IMR-90 (cell line): ENCODE results near the gene PCDHGB3. TPM values are rescaled to one million over a fixed set of nuclear protein-coding genes. Genes with fewer than 3 reads are reported as not detected.

ENCODE experiments used
- ATAC-seq: fragments of 200-7000 bp; cut with Tn5 transposase; 2 replicates; pipeline ENCODE4 v1.9.1; 2020; ENCODE audit warnings: low read depth, mild to moderate bottlenecking, moderate library complexity
- BruUV-seq: library from RNA; stranded (reverse); fragments of 400-500 nt; replicated peaks from 2 replicates; lab custom pipeline; 2021; lab: Mats Ljungman, UMichigan
- CTCF ChIA-PET: fragments of 300-600 bp; formaldehyde crosslinking; extraction: SDS; loops from one replicate; lab custom pipeline; 2021; ENCODE audit warnings: antibody characterized with exemption; lab: Yijun Ruan, JAX
- POLR2A ChIA-PET: fragments of 300-600 bp; sonication (Branson Sonifier 250); formaldehyde crosslinking; loops from one replicate; lab custom pipeline; 2022; ENCODE audit warnings: antibody characterized with exemption; ENCODE audit not compliant: unreplicated experiment; lab: Charles Lee
- DNase-seq: peaks from one replicate; pipeline ENCODE4 v3.0.0; 2013
- H2AFZ ChIP-seq: replicated peaks from 2 replicates; pipeline ENCODE3; 2013; ENCODE audit warnings: low read length, mild to moderate bottlenecking; ENCODE audit not compliant: poor library complexity
- H2AK5ac ChIP-seq: 2 replicates; pipeline ENCODE4 v1.6.1; 2013; ENCODE audit warnings: low read depth, low read length, inconsistent platforms
- H2AK9ac ChIP-seq: replicated peaks from 2 replicates; pipeline ENCODE3; 2013; ENCODE audit warnings: mild to moderate bottlenecking, low read depth, low read length, moderate library complexity; ENCODE audit not compliant: poor library complexity
- H2BK120ac ChIP-seq: 2 replicates; pipeline ENCODE4 v1.6.1; 2013; ENCODE audit warnings: low read depth, low read length, inconsistent platforms
- H2BK15ac ChIP-seq: 3 replicates; pipeline ENCODE4 v1.6.1; 2013; ENCODE audit warnings: low read depth, low read length, inconsistent platforms
- H2BK20ac ChIP-seq: 2 replicates; pipeline ENCODE4 v1.6.1; 2013; ENCODE audit warnings: low read depth, mild to moderate bottlenecking, inconsistent platforms, low read length, moderate library complexity
- H2BK5ac ChIP-seq: 2 replicates; pipeline ENCODE4 v1.6.1; 2013; ENCODE audit warnings: mild to moderate bottlenecking, low read depth, low read length, inconsistent platforms; ENCODE audit not compliant: poor library complexity, severe bottlenecking
- H3K14ac ChIP-seq: replicated peaks from 2 replicates; pipeline ENCODE4 v1.6.1; 2013; ENCODE audit warnings: low read depth, low read length, inconsistent platforms
- H3K18ac ChIP-seq: 2 replicates; pipeline ENCODE4 v1.6.1; 2013; ENCODE audit warnings: low read depth, low read length, control low read depth
- H3K23ac ChIP-seq: 2 replicates; pipeline ENCODE4 v1.6.1; 2013; ENCODE audit warnings: low read depth, low read length, inconsistent platforms
- H3K27ac ChIP-seq: 2 replicates; pipeline ENCODE4 v1.5.1; 2013; ENCODE audit warnings: mild to moderate bottlenecking, control low read depth, low read length; ENCODE audit not compliant: insufficient read depth
- H3K27me3 ChIP-seq: 2 replicates; pipeline ENCODE4 v1.6.1; 2013; ENCODE audit warnings: low read length; ENCODE audit not compliant: control insufficient read depth, insufficient read depth
- H3K36me3 ChIP-seq: 2 replicates; pipeline ENCODE4 v1.6.1; 2013; ENCODE audit warnings: low read length, mixed read lengths; ENCODE audit not compliant: control insufficient read depth, insufficient read depth
- H3K4ac ChIP-seq: 2 replicates; pipeline ENCODE4 v1.6.1; 2013; ENCODE audit warnings: low read depth, low read length, inconsistent platforms
- H3K4me1 ChIP-seq: 2 replicates; pipeline ENCODE4 v1.6.1; 2013; ENCODE audit warnings: low read length, mixed read lengths; ENCODE audit not compliant: control insufficient read depth, insufficient read depth
- H3K4me2 ChIP-seq: 2 replicates; pipeline ENCODE4 v1.6.1; 2013; ENCODE audit warnings: low read depth, mild to moderate bottlenecking, control low read depth, low read length, moderate library complexity
- H3K4me3 ChIP-seq: 2 replicates; pipeline ENCODE4 v1.5.1; 2013; ENCODE audit warnings: low read depth, mild to moderate bottlenecking, control low read depth, low read length, moderate library complexity; ENCODE audit not compliant: insufficient read depth
- H3K56ac ChIP-seq: 2 replicates; pipeline ENCODE4 v1.6.1; 2013; ENCODE audit warnings: low read length, inconsistent platforms; ENCODE audit not compliant: insufficient read depth; ENCODE audit errors: extremely low read depth
- H3K79me1 ChIP-seq, 2 experiments: 2 replicates each; pipeline ENCODE4 v1.6.1; 2013; ENCODE audit warnings: low read length in 2 of 2, inconsistent platforms in 1 of 2, low read depth in 1 of 2
- H3K9ac ChIP-seq: 2 replicates; pipeline ENCODE4 v1.6.1; 2013; ENCODE audit warnings: low read depth, low read length, control low read depth
- H3K9me1 ChIP-seq: 2 replicates; pipeline ENCODE4 v1.6.1; 2013; ENCODE audit warnings: low read length, inconsistent platforms; ENCODE audit not compliant: insufficient read depth
- H3K9me3 ChIP-seq: 2 replicates; pipeline ENCODE4 v1.6.1; 2013; ENCODE audit warnings: low read length; ENCODE audit not compliant: control insufficient read depth, insufficient read depth
- H4K20me1 ChIP-seq: 2 replicates; pipeline ENCODE4 v1.6.1; 2013; ENCODE audit warnings: low read length, inconsistent platforms; ENCODE audit not compliant: insufficient read depth
- H4K5ac ChIP-seq: 2 replicates; pipeline ENCODE4 v1.6.1; 2013; ENCODE audit warnings: mild to moderate bottlenecking, low read depth, low read length, control low read depth
- H4K8ac ChIP-seq, 2 experiments: 2 replicates each; pipeline ENCODE4 v1.6.1; 2013; ENCODE audit warnings: low read depth in 2 of 2, low read length in 2 of 2, control low read depth in 1 of 2, inconsistent platforms in 1 of 2
- H4K91ac ChIP-seq: 2 replicates; pipeline ENCODE4 v1.6.1; 2013; ENCODE audit warnings: low read depth, low read length, inconsistent platforms; ENCODE audit not compliant: insufficient read depth
- BHLHE40 ChIP-seq: fragments of 150-350 bp; IDR thresholded peaks from 2 replicates; pipeline ENCODE4 v1.6.1; 2016; ENCODE audit warnings: mild to moderate bottlenecking, low read depth, low read length
- CEBPB ChIP-seq: IDR thresholded peaks from 2 replicates; pipeline ENCODE4 v1.6.1; 2012; ENCODE audit warnings: low read depth, low read length, improper control_type of control experiment
- CHD1 ChIP-seq: IDR thresholded peaks from 2 replicates; pipeline ENCODE4 v1.6.1; 2012; ENCODE audit warnings: low read depth, low read length, improper control_type of control experiment
- ELK1 ChIP-seq: fragments of 150-350 bp; IDR thresholded peaks from 2 replicates; pipeline ENCODE4 v1.6.1; 2016; ENCODE audit warnings: low read depth, mild to moderate bottlenecking, low read length, moderate library complexity, borderline replicate concordance
- FOS ChIP-seq: fragments of 150-350 bp; IDR thresholded peaks from 2 replicates; pipeline ENCODE4 v1.6.1; 2016; ENCODE audit warnings: low read depth, low read length
- MAFK ChIP-seq: IDR thresholded peaks from 2 replicates; pipeline ENCODE4 v1.6.1; 2012; ENCODE audit warnings: low read depth, low read length, improper control_type of control experiment
- MAZ ChIP-seq: IDR thresholded peaks from 2 replicates; pipeline ENCODE4 v1.6.1; 2012; ENCODE audit warnings: low read depth, mild to moderate bottlenecking, low read length, improper control_type of control experiment, moderate library complexity, borderline replicate concordance
- MXI1 ChIP-seq: IDR thresholded peaks from 2 replicates; pipeline ENCODE4 v1.6.1; 2012; ENCODE audit warnings: low read depth, mild to moderate bottlenecking, low read length, moderate library complexity, borderline replicate concordance
- NFE2L2 ChIP-seq: fragments of 150-350 bp; IDR thresholded peaks from 2 replicates; pipeline ENCODE4 v1.6.1; 2016; ENCODE audit warnings: low read depth, mild to moderate bottlenecking, low read length
- POLR2A ChIP-seq: IDR thresholded peaks from 2 replicates; pipeline ENCODE4 v1.6.1; 2012; ENCODE audit warnings: mild to moderate bottlenecking, low read depth, low read length
- RAD21 ChIP-seq: IDR thresholded peaks from 2 replicates; pipeline ENCODE4 v1.6.1; 2012; ENCODE audit warnings: low read length, improper control_type of control experiment
- RCOR1 ChIP-seq: IDR thresholded peaks from 2 replicates; pipeline ENCODE4 v1.6.1; 2012; ENCODE audit warnings: mild to moderate bottlenecking, low read length, improper control_type of control experiment; ENCODE audit not compliant: insufficient replicate concordance
- RFX5 ChIP-seq: IDR thresholded peaks from 2 replicates; pipeline ENCODE4 v1.8.0; 2012; ENCODE audit warnings: low read depth, mild to moderate bottlenecking, low read length, moderate library complexity
- SMC3 ChIP-seq: fragments of 150-350 bp; IDR thresholded peaks from 2 replicates; pipeline ENCODE4 v1.6.1; 2016; ENCODE audit warnings: low read depth, mild to moderate bottlenecking, antibody characterized with exemption, low read length, moderate library complexity
- USF2 ChIP-seq: fragments of 150-350 bp; IDR thresholded peaks from 2 replicates; pipeline ENCODE4 v1.6.1; 2017; ENCODE audit warnings: mild to moderate bottlenecking, antibody characterized with exemption, low read length, low read depth
- WGBS, 2 experiments: methylation state at CpG; one replicate each; pipeline versions ENCODE4 v1.1.5 to v1.1.7; 2013; ENCODE audit warnings: missing lambda C conversion rate in 2 of 2; ENCODE audit not compliant: insufficient read length in 1 of 2; ENCODE audit errors: extremely low coverage in 2 of 2; 5-methylcytosine and 5-hydroxymethylcytosine counted together
- dilution Hi-C: fragments of 300-500 bp; cut with HindIII; formaldehyde crosslinking; loops from one replicate; pipeline ENCODE4 v1.14.3; 2018; ENCODE audit warnings: low sequenced_read_pairs; ENCODE audit not compliant: unreplicated experiment
- in situ Hi-C: fragments of 300-500 bp; cut with MboI; formaldehyde crosslinking; loops from 3 replicates; pipeline ENCODE4 v1.14.3; 2019; ENCODE audit warnings: low sequenced_read_pairs, inconsistent platforms, mixed read lengths
- intact Hi-C: fragments of 100-400 bp; cut with micrococcal nuclease; formaldehyde crosslinking; loops from 2 replicates; pipeline ENCODE4 v1.10.0; 2022
- polyA plus RNA-seq, 3 experiments: library from polyadenylated mRNA; depleted of rRNA; stranded (reverse); fragments of >200 nt; gene quantifications; 2 replicates each; pipeline ENCODE4 v1.2.3, GENCODE V29; 2012; ENCODE audit warnings: low replicate concordance in 1 of 3
- total RNA-seq: library from RNA; depleted of rRNA; stranded (reverse); fragments of >200 nt; gene quantifications from 2 replicates; pipeline ENCODE4 v1.2.3, GENCODE V29; 2012

PCDHGB3 gene
- total and polyA plus RNA-seq, 2 of the 4 experiments (the other 2 are of a cell fraction), result 3.4 to 5.9 TPM

GRCh38 chr5:141326088-141326854 is 43.8 kb upstream of the PCDHGB3 start:
- Histone ChIP-seq H3K23ac (peak overlapping the region; percentile 85), H3K4me2 (peak overlapping the region; percentile 97), H4K5ac (peak overlapping the region; percentile 99), H3K36me3 (peaks cover 2% of the 10 kb centered on the region), H3K9me1 (no peaks in the 10 kb centered on the region), H2AK5ac (no peak overlapping the region), H4K20me1 (no peaks in the 10 kb centered on the region), H2BK5ac (peak overlapping the region; percentile 87), H3K27me3 (no peaks in the 10 kb centered on the region), H3K9me3 (peaks cover 15% of the 10 kb centered on the region; the same call in 1 of the 2 replicates), H4K8ac (peak overlapping the region; percentile 47 to 94), H2BK120ac (peak overlapping the region; percentile 89), H2AFZ (peak overlapping the region; percentile 95), H3K4ac (peak overlapping the region; percentile 96), H3K79me1 (no peaks in the 10 kb centered on the region; a peak in 1 of 4 replicates), H3K4me1 (no peaks in the 10 kb centered on the region), H3K14ac (peak overlapping the region; percentile 98), H2BK15ac (no peak overlapping the region; the same call in 2 of the 3 replicates), H4K91ac (peak overlapping the region; percentile 84), H3K9ac (peak overlapping the region; percentile 100), H2AK9ac (no peak overlapping the region), H3K18ac (peak overlapping the region; percentile 98), H3K56ac (peak overlapping the region; percentile 88), H3K27ac (peak overlapping the region; percentile 96), H2BK20ac (0 out of 2 replicates have a peak overlapping the region, but pooled peaks have one; percentile 6), H3K4me3 (peak overlapping the region; percentile 85)
- 8% methylated on average over 12 of the region's 27 CpGs; no CpG with 5 or more reads in 1 of the 2 experiments for WGBS, 2 experiments
- in situ Hi-C loops (loop anchor here (5.0 kb wide), 1 partner anchor 236 kb away; no protein-coding TSS in a partner anchor), dilution Hi-C loops (no loop called here), intact Hi-C loops (loop anchor here (1.0 to 5.0 kb wide), 3 partner anchors 36 to 238 kb away; partner anchors contain the start of genes PCDHGA10 and PCDHGA5)
- BruUV-seq, result no TSS peak
- peak; percentile 98 for ATAC-seq
- ChIA-PET CTCF (interaction anchor here (0.6 to 1.1 kb wide), 5 partner anchors 11 to 234 kb away, joined by 3 to 4 read pairs (median 3); no protein-coding TSS in a partner anchor), POLR2A (no interaction called here)
- peak; percentile 82 for DNase-seq
- no peak for TF ChIP-seq FOS
- TF ChIP-seq RAD21, result peak; percentile 64
- peak; percentile 37 for TF ChIP-seq SMC3
- TF ChIP-seq NFE2L2, result no peak
- TF ChIP-seq MXI1, result no peak
- TF ChIP-seq POLR2A, result peak; percentile 53; the same call in 1 of the 2 replicates
- no peak for TF ChIP-seq CEBPB
- TF ChIP-seq MAZ, result no peak
- TF ChIP-seq RFX5, result no peak
- TF ChIP-seq MAFK, result peak; percentile 48; the same call in 1 of the 2 replicates
- TF ChIP-seq RCOR1, result no peak
- no peak for TF ChIP-seq USF2
- TF ChIP-seq ELK1, result no peak
- no peak for TF ChIP-seq BHLHE40
- no peak for TF ChIP-seq CHD1
